RWPE1 (cell line): Measurements from ENCODE around the gene FARSB.

Source experiments
- CTCF ChIA-PET: fragments of 350-600 bp; sonication (Branson Sonifier 250); formaldehyde crosslinking; extraction: SDS; loops from one replicate; lab custom pipeline; 2021; lab: Yijun Ruan, JAX
- POLR2A ChIA-PET: fragments of 400-600 bp; formaldehyde crosslinking; extraction: SDS; loops from one replicate; lab custom pipeline; 2020; ENCODE audit warnings: antibody characterized with exemption; ENCODE audit not compliant: low non-redundant PET; lab: Yijun Ruan, JAX
- DNase-seq: peaks from one replicate; pipeline ENCODE4 v3.0.0; 2012; ENCODE audit warnings: low spot score
- H3K27ac ChIP-seq: fragments of 450-650 bp; 2 replicates; pipeline ENCODE4 v1.5.1; 2017
- CTCF ChIP-seq: fragments of 450-650 bp; conservative IDR thresholded peaks from 2 replicates; pipeline ENCODE4 v1.5.1; 2017; ENCODE audit warnings: low read depth, mild to moderate bottlenecking

The FARSB gene

GRCh38 chr2:222637067-222637466, 18.8 kb downstream of the FARSB start:
- no peak for DNase-seq
- no peak overlapping the region for H3K27ac ChIP-seq
- TF ChIP-seq CTCF = no peak
- POLR2A ChIA-PET = no interaction called here
- CTCF ChIA-PET = no interaction called here

DNA sequence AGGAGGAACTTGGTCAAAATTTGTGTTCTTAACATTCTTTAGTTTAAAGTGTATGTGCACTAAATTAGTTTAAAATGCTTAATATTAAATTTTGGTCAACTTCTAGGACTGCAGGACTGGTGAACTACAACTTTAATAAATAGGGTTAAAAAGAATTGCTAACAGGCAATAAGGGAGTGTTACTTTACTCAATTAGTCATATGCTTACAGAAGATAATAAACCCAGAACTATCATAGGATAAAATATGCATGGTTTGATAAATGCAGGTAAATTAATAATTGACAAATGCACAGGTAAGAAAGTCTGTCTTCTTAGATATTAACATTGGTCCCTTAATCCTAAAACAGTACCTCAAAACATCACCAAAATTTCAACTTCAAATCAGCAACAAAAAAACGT, 20.6 kb downstream of the FARSB start:
- ChIA-PET POLR2A (no interaction called here), CTCF (interaction anchor here (0.6 kb wide), 1 partner anchor 22 kb away, joined by 6 read pairs; no protein-coding TSS in a partner anchor)
- no peak for DNase-seq
- TF ChIP-seq CTCF = no peak
- no peak overlapping the region for H3K27ac ChIP-seq

GRCh38 chr2:222627764-222628163, 28.1 kb downstream of the FARSB start:
- H3K27ac ChIP-seq = no peak overlapping the region
- TF ChIP-seq CTCF = no peak
- POLR2A ChIA-PET = no interaction called here
- no peak for DNase-seq
- CTCF ChIA-PET = no interaction called here

- no peak overlapping the region for H3K27ac ChIP-seq
- ChIA-PET POLR2A (no interaction called here), CTCF (interaction anchor here (0.7 kb wide), 1 partner anchor 10 kb away, joined by 3 read pairs; no protein-coding TSS in a partner anchor)
- no peak for TF ChIP-seq CTCF
- DNase-seq = no peak
Measured at GRCh38 chr2:222623756-222624309, 32.1 kb downstream of the FARSB start.

DNA sequence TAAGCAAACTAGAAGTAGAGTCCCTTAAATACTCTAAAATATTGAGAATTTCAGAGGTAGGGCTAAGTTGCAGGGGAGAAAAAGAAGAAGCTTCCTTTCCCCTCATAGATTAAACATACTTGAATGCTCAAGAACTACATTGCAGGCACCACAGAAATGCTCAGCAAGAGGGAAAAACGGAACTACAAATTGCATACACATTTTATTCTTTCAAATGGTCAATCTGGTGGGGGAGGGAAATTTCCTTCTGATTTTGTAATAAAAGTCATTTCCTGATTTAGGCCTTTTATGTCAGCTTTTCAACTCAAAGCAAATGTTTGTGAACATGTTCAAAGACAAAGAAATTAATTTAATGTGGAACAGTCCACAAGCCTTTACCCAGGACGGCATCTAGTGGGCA, 33.0 kb downstream of the FARSB start:
- no peak for DNase-seq
- TF ChIP-seq CTCF = no peak
- no peak overlapping the region for H3K27ac ChIP-seq
- CTCF ChIA-PET = no interaction called here
- POLR2A ChIA-PET = no interaction called here

DNA sequence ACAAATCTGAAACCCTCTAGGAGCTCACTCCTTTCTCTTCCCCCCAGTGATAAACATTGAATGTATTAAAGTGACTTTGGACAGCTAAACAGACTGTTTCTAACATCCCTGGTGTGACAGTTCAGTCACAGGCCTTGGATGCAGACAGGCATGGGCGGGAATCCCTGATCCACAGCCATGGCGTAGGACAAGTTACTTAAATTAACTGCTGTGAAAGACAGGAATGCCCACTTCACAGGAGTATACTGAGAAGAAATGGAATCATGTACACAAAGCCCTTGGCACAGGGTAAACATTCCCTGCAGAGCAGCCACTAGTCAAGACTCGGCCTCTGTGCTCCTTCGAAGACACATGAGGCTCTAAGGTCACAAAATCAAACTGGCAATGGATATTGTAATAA, 34.0 kb downstream of the FARSB start:
- no peak for TF ChIP-seq CTCF
- no peak for DNase-seq
- CTCF ChIA-PET = interaction anchor here (0.6 kb wide), 1 partner anchor 1467 kb away, joined by 3 read pairs; no protein-coding TSS in a partner anchor
- no peak overlapping the region for H3K27ac ChIP-seq
- POLR2A ChIA-PET = no interaction called here
